ENCODE data around the gene GRPEL1. TPM values are rescaled to one million over a fixed set of nuclear protein-coding genes. Genes with fewer than 3 reads are reported as not detected.

The GRPEL1 gene
- total and polyA plus RNA-seq, 2 of the 8 experiments (the other 6 are each of a cell fraction or from before 2014, with no cell fraction given): 13.5 to 39.9 TPM

- TF ChIP-seq KDM4A (IDR thresholded peaks at IDR 0.05; ENCODE audit: low read depth, low read length, severe bottlenecking) (no peak), ZNF274 (IDR thresholded peaks at IDR 0.05; ENCODE audit: borderline replicate concordance, extremely low read depth, low read length) (no peak), RFX5 (IDR thresholded peaks at IDR 0.05; ENCODE audit: borderline replicate concordance, low read depth, low read length) (no peak), TCF12 (IDR thresholded peaks at IDR 0.05; ENCODE audit: low read depth, low read length) (no peak), HDAC6 (IDR thresholded peaks at IDR 0.05; ENCODE audit: low read depth, low read length) (no peak), TEAD4 (IDR thresholded peaks at IDR 0.05; ENCODE audit: low read depth, low read length) (no peak), HDAC2 (IDR thresholded peaks at IDR 0.05; ENCODE audit: borderline replicate concordance in 1 of 2, low read depth in 2 of 2, low read length in 2 of 2) (no peak), ASH2L (IDR thresholded peaks at IDR 0.05; ENCODE audit: low read length) (no peak)
Observed at GRCh38 chr4:7078025-7078424, 10.2 kb upstream of the GRPEL1 start (continued).
